HEK293 (cell line): Measurements from ENCODE around the gene RHOJ.

ENCODE experiments used
- CTCF ChIA-PET: fragments of 350-600 bp; formaldehyde crosslinking; extraction: SDS; loops from one replicate; lab custom pipeline; 2021; ENCODE audit warnings: antibody characterized with exemption; lab: Yijun Ruan, JAX
- POLR2A ChIA-PET: fragments of 300-600 bp; formaldehyde crosslinking; extraction: SDS; loops from one replicate; lab custom pipeline; 2020; ENCODE audit warnings: antibody characterized with exemption, inconsistent platforms; lab: Yijun Ruan, JAX
- H3K27ac ChIP-seq: fragments of 200-500 bp; sonication (Bioruptor generic); 2 replicates; pipeline ENCODE4 v1.5.1; 2014; ENCODE audit warnings: low read depth, low read length, control low read depth, inconsistent platforms; ENCODE audit errors: extremely low read depth
- H3K36me3 ChIP-seq, 2 experiments: fragments of 200-500 bp in 1 of 2; sonication (Bioruptor generic) in 1 of 2; 1 replicate in 1 of 2; 2 replicates in 1 of 2; pipeline ENCODE4 v1.5.1; 2014 to 2017; ENCODE audit warnings: inconsistent platforms in 2 of 2, low read length in 2 of 2; ENCODE audit not compliant: control insufficient read depth in 2 of 2, insufficient read depth in 1 of 2
- H3K4me1 ChIP-seq: fragments of 200-500 bp; sonication (Bioruptor generic); 2 replicates; pipeline ENCODE4 v1.5.1; 2014; ENCODE audit warnings: mild to moderate bottlenecking, low read length, inconsistent platforms; ENCODE audit not compliant: control insufficient read depth, insufficient read depth
- H3K4me3 ChIP-seq: 2 replicates; pipeline ENCODE4 v1.5.1; 2011; ENCODE audit warnings: low read depth, mild to moderate bottlenecking, control low read depth, low read length, moderate library complexity
- H3K9me3 ChIP-seq: fragments of 200-500 bp; sonication (Bioruptor generic); 2 replicates; pipeline ENCODE4 v1.5.1; 2014; ENCODE audit warnings: low read depth, low read length, inconsistent platforms; ENCODE audit not compliant: control insufficient read depth, insufficient read depth
- GFI1B ChIP-seq: fragments of 450-650 bp; formaldehyde crosslinking; IDR thresholded peaks from 2 replicates; pipeline ENCODE4 v1.5.1; 2016; ENCODE audit warnings: missing biosample characterization, missing genetic modification characterization
- KLF17 ChIP-seq: fragments of 450-650 bp; formaldehyde crosslinking; IDR thresholded peaks from 2 replicates; pipeline ENCODE4 v1.5.1; 2016; ENCODE audit warnings: missing biosample characterization, missing genetic modification characterization
- KLF7 ChIP-seq: fragments of 450-650 bp; formaldehyde crosslinking; IDR thresholded peaks from 2 replicates; pipeline ENCODE4 v1.5.1; 2016; ENCODE audit warnings: missing biosample characterization, missing genetic modification characterization, borderline replicate concordance
- KLF9 ChIP-seq: fragments of 450-650 bp; formaldehyde crosslinking; IDR thresholded peaks from 2 replicates; pipeline ENCODE4 v1.5.1; 2016; ENCODE audit warnings: missing biosample characterization, missing genetic modification characterization, low read depth
- MYNN ChIP-seq: fragments of 450-650 bp; formaldehyde crosslinking; IDR thresholded peaks from 2 replicates; pipeline ENCODE4 v1.5.1; 2016; ENCODE audit warnings: missing biosample characterization, missing genetic modification characterization, borderline replicate concordance
- OSR2 ChIP-seq: fragments of 450-650 bp; formaldehyde crosslinking; IDR thresholded peaks from 2 replicates; pipeline ENCODE4 v1.5.1; 2016; ENCODE audit warnings: missing biosample characterization, missing genetic modification characterization
- REPIN1 ChIP-seq: fragments of 450-650 bp; formaldehyde crosslinking; IDR thresholded peaks from 2 replicates; pipeline ENCODE4 v1.5.1; 2017; ENCODE audit warnings: missing biosample characterization, missing genetic modification characterization, low read depth
- SCRT1 ChIP-seq: fragments of 450-650 bp; formaldehyde crosslinking; IDR thresholded peaks from 2 replicates; pipeline ENCODE4 v1.5.1; 2016; ENCODE audit warnings: missing biosample characterization, missing genetic modification characterization, borderline replicate concordance
- SP2 ChIP-seq: fragments of 450-650 bp; formaldehyde crosslinking; IDR thresholded peaks from 2 replicates; pipeline ENCODE4 v1.5.1; 2016; ENCODE audit warnings: missing biosample characterization, missing genetic modification characterization
- TRIM28 ChIP-seq: IDR thresholded peaks from 2 replicates; pipeline ENCODE4 v1.6.1; 2011; ENCODE audit warnings: low read length, control low read depth, borderline replicate concordance
- YY1 ChIP-seq: fragments of 450-650 bp; formaldehyde crosslinking; IDR thresholded peaks from 2 replicates; pipeline ENCODE4 v1.5.1; 2018; ENCODE audit warnings: missing biosample characterization, missing genetic modification characterization
- ZFP69B ChIP-seq: fragments of 450-650 bp; formaldehyde crosslinking; IDR thresholded peaks from 2 replicates; pipeline ENCODE4 v1.5.1; 2016; ENCODE audit warnings: missing biosample characterization, missing genetic modification characterization
- ZNF132 ChIP-seq: fragments of 450-650 bp; formaldehyde crosslinking; IDR thresholded peaks from 2 replicates; pipeline ENCODE4 v1.5.1; 2017; ENCODE audit warnings: missing biosample characterization, missing genetic modification characterization, borderline replicate concordance
- ZNF155 ChIP-seq: fragments of 450-650 bp; formaldehyde crosslinking; IDR thresholded peaks from 2 replicates; pipeline ENCODE4 v1.5.1; 2016; ENCODE audit warnings: missing biosample characterization, missing genetic modification characterization
- ZNF175 ChIP-seq: fragments of 450-650 bp; formaldehyde crosslinking; IDR thresholded peaks from 2 replicates; pipeline ENCODE4 v1.5.1; 2016; ENCODE audit warnings: missing biosample characterization, missing genetic modification characterization
- ZNF211 ChIP-seq: fragments of 450-650 bp; formaldehyde crosslinking; IDR thresholded peaks from 2 replicates; pipeline ENCODE4 v1.5.1; 2016; ENCODE audit warnings: low read depth, missing biosample characterization, missing genetic modification characterization
- ZNF292 ChIP-seq: fragments of 450-650 bp; formaldehyde crosslinking; IDR thresholded peaks from 2 replicates; pipeline ENCODE4 v1.5.1; 2016; ENCODE audit warnings: low read depth, missing biosample characterization, missing genetic modification characterization, borderline replicate concordance
- ZNF324 ChIP-seq: fragments of 450-650 bp; formaldehyde crosslinking; IDR thresholded peaks from 2 replicates; pipeline ENCODE4 v1.5.1; 2016; ENCODE audit warnings: missing biosample characterization, missing genetic modification characterization
- ZNF335 ChIP-seq: fragments of 450-650 bp; formaldehyde crosslinking; conservative IDR thresholded peaks from 2 replicates; pipeline ENCODE4 v1.5.1; 2016; ENCODE audit warnings: missing biosample characterization, missing genetic modification characterization
- ZNF341 ChIP-seq: fragments of 450-650 bp; formaldehyde crosslinking; IDR thresholded peaks from 2 replicates; pipeline ENCODE4; 2016; ENCODE audit warnings: low read depth, missing biosample characterization, missing genetic modification characterization
- ZNF366 ChIP-seq: fragments of 450-650 bp; formaldehyde crosslinking; conservative IDR thresholded peaks from 2 replicates; pipeline ENCODE4 v1.5.1; 2016; ENCODE audit warnings: missing biosample characterization, missing genetic modification characterization
- ZNF433 ChIP-seq: fragments of 450-650 bp; formaldehyde crosslinking; IDR thresholded peaks from 2 replicates; pipeline ENCODE4 v1.5.1; 2016; ENCODE audit warnings: missing biosample characterization, missing genetic modification characterization, low read depth
- ZNF510 ChIP-seq: fragments of 450-650 bp; formaldehyde crosslinking; IDR thresholded peaks from 2 replicates; pipeline ENCODE4 v1.5.1; 2018; ENCODE audit warnings: mild to moderate bottlenecking, missing genetic modification characterization, missing biosample characterization; ENCODE audit not compliant: insufficient replicate concordance
- ZNF521 ChIP-seq: fragments of 450-650 bp; formaldehyde crosslinking; IDR thresholded peaks from 2 replicates; pipeline ENCODE4 v1.5.1; 2017; ENCODE audit warnings: missing biosample characterization, mild to moderate bottlenecking, missing genetic modification characterization
- ZNF549 ChIP-seq: fragments of 450-650 bp; IDR thresholded peaks from 2 replicates; pipeline ENCODE4 v1.5.1; 2018; ENCODE audit warnings: missing biosample characterization, missing genetic modification characterization, mild to moderate bottlenecking, inconsistent platforms, moderate library complexity
- ZNF600 ChIP-seq: fragments of 450-650 bp; formaldehyde crosslinking; IDR thresholded peaks from 2 replicates; pipeline ENCODE4 v1.5.1; 2016; ENCODE audit warnings: missing biosample characterization, missing genetic modification characterization
- ZNF610 ChIP-seq: fragments of 450-650 bp; formaldehyde crosslinking; IDR thresholded peaks from 2 replicates; pipeline ENCODE4 v1.5.1; 2016; ENCODE audit warnings: missing biosample characterization, missing genetic modification characterization, borderline replicate concordance
- ZNF645 ChIP-seq: fragments of 450-650 bp; formaldehyde crosslinking; IDR thresholded peaks from 2 replicates; pipeline ENCODE4; 2016; ENCODE audit warnings: missing biosample characterization, missing genetic modification characterization
- ZNF654 ChIP-seq: fragments of 450-650 bp; formaldehyde crosslinking; IDR thresholded peaks from 2 replicates; pipeline ENCODE4 v1.5.1; 2016; ENCODE audit warnings: low read depth, missing biosample characterization, missing genetic modification characterization
- ZNF658 ChIP-seq: fragments of 450-650 bp; formaldehyde crosslinking; IDR thresholded peaks from 2 replicates; pipeline ENCODE4; 2016; ENCODE audit warnings: missing biosample characterization, missing genetic modification characterization
- ZNF704 ChIP-seq: fragments of 450-650 bp; formaldehyde crosslinking; IDR thresholded peaks from 2 replicates; pipeline ENCODE4 v1.5.1; 2016; ENCODE audit warnings: missing biosample characterization, missing genetic modification characterization
- ZNF830 ChIP-seq: fragments of 450-650 bp; IDR thresholded peaks from 2 replicates; pipeline ENCODE4 v1.5.0; 2018; ENCODE audit warnings: missing biosample characterization, missing genetic modification characterization, low read depth, mild to moderate bottlenecking, moderate library complexity
- ZNF837 ChIP-seq: fragments of 450-650 bp; formaldehyde crosslinking; IDR thresholded peaks from 2 replicates; pipeline ENCODE4 v1.5.1; 2016; ENCODE audit warnings: missing biosample characterization, missing genetic modification characterization
- ZSCAN30 ChIP-seq: fragments of 450-650 bp; IDR thresholded peaks from 2 replicates; pipeline ENCODE4 v1.5.1; 2018; ENCODE audit warnings: missing biosample characterization, mild to moderate bottlenecking, missing genetic modification characterization, moderate library complexity

RHOJ gene

GRCh38 chr14:63248211-63248610 is 44.0 kb downstream of the RHOJ start:
- no peaks in the 10 kb centered on the region for H3K36me3 ChIP-seq
- no peak overlapping the region for H3K27ac ChIP-seq
- ChIA-PET POLR2A (no interaction called here), CTCF (no interaction called here)
- no peak overlapping the region for H3K4me3 ChIP-seq
- H3K9me3 ChIP-seq = no peaks in the 10 kb centered on the region
- TF ChIP-seq SP2 (tag by site-specific recombination) = no peak
- TF ChIP-seq ZFP69B (tag by site-specific recombination) = no peak
- no peak for TF ChIP-seq ZNF366
- TF ChIP-seq ZSCAN30 (tag by site-specific recombination) = no peak
- TF ChIP-seq KLF7 (tag by site-specific recombination) = no peak
- no peak for TF ChIP-seq REPIN1 (tag by site-specific recombination)
- no peak for TF ChIP-seq TRIM28
- TF ChIP-seq KLF9 (tag by site-specific recombination) = no peak
- TF ChIP-seq ZNF324 (tag by site-specific recombination) = no peak
- no peak for TF ChIP-seq ZNF155 (tag by site-specific recombination)
- no peak for TF ChIP-seq ZNF335 (tag by site-specific recombination)
- TF ChIP-seq KLF17 = no peak
- TF ChIP-seq ZNF658 (tag by site-specific recombination) = no peak
- TF ChIP-seq ZNF610 (tag by site-specific recombination) = no peak
- TF ChIP-seq ZNF510 = no peak
- no peak for TF ChIP-seq ZNF600 (tag by site-specific recombination)
- no peak for TF ChIP-seq ZNF704 (tag by site-specific recombination)
- TF ChIP-seq MYNN = no peak
- TF ChIP-seq ZNF132 = no peak
- TF ChIP-seq ZNF175 (tag by site-specific recombination) = no peak
- H3K4me1 ChIP-seq = no peaks in the 10 kb centered on the region

- Histone ChIP-seq H3K4me1 (no peaks in the 10 kb centered on the region), H3K4me3 (no peak overlapping the region), H3K9me3 (no peaks in the 10 kb centered on the region), H3K36me3 (no peaks in the 10 kb centered on the region), H3K27ac (no peak overlapping the region)
- CTCF ChIA-PET = no interaction called here
- POLR2A ChIA-PET = no interaction called here
- TF ChIP-seq OSR2 = no peak
- no peak for TF ChIP-seq ZNF211
- no peak for TF ChIP-seq ZNF433 (tag by site-specific recombination)
- TF ChIP-seq ZNF292 (tag by site-specific recombination) = no peak
- no peak for TF ChIP-seq ZNF654 (tag by site-specific recombination)
- TF ChIP-seq GFI1B (tag by site-specific recombination) = no peak
- TF ChIP-seq ZNF521 = no peak
- no peak for TF ChIP-seq ZNF837 (tag by site-specific recombination)
- TF ChIP-seq ZNF155 (tag by site-specific recombination) = no peak
- TF ChIP-seq ZNF549 (tag by site-specific recombination) = no peak
- TF ChIP-seq SCRT1 = no peak
- no peak for TF ChIP-seq ZNF645 (tag by site-specific recombination)
- no peak for TF ChIP-seq ZNF830 (tag by site-specific recombination)
- no peak for TF ChIP-seq KLF7 (tag by site-specific recombination)
- TF ChIP-seq ZNF341 (tag by site-specific recombination) = no peak
- TF ChIP-seq YY1 (tag by site-specific recombination) = no peak
These were observed 44.8 kb downstream of the RHOJ start for GRCh38 chr14:63249092-63249491.
